Endothelial cell (in vitro differentiated cells): ENCODE data around the gene FHDC1. TPM values are rescaled to one million over a fixed set of nuclear protein-coding genes. Genes with fewer than 3 reads are reported as not detected.

Experiments
- DNase-seq: peaks from one replicate; pipeline ENCODE4 v3.0.0; 2021; ENCODE audit warnings: low spot score
- H3K27ac Mint-ChIP-seq: one replicate; pipeline ENCODE4 v1.8.0; 2021; ENCODE audit warnings: mixed read lengths, inconsistent platforms; ENCODE audit not compliant: unreplicated experiment
- H3K27me3 Mint-ChIP-seq: one replicate; pipeline ENCODE4 v1.8.0; 2021; ENCODE audit warnings: mild to moderate bottlenecking, moderate library complexity, mixed read lengths, inconsistent platforms; ENCODE audit not compliant: unreplicated experiment
- H3K36me3 Mint-ChIP-seq: one replicate; pipeline ENCODE4 v1.8.0; 2021; ENCODE audit warnings: mild to moderate bottlenecking, low read depth, mixed read lengths, inconsistent platforms; ENCODE audit not compliant: unreplicated experiment
- H3K4me1 Mint-ChIP-seq: one replicate; pipeline ENCODE4 v1.8.0; 2021; ENCODE audit warnings: mild to moderate bottlenecking, mixed read lengths, inconsistent platforms; ENCODE audit not compliant: unreplicated experiment
- H3K4me3 Mint-ChIP-seq: one replicate; pipeline ENCODE4 v1.8.0; 2021; ENCODE audit warnings: mild to moderate bottlenecking, mixed read lengths, inconsistent platforms; ENCODE audit not compliant: unreplicated experiment
- H3K9me3 Mint-ChIP-seq: one replicate; pipeline ENCODE4 v1.8.0; 2021; ENCODE audit warnings: mixed read lengths, inconsistent platforms; ENCODE audit not compliant: unreplicated experiment
- total RNA-seq: library from RNA; stranded (reverse); fragmentation: NEBNext Ultra II Directional; extraction: Animal tissue kit (Norgen Biotek cat#: 25700); gene quantifications from one replicate; pipeline ENCODE4 v1.2.1, GENCODE V29; 2021; ENCODE audit not compliant: unreplicated experiment
- TF ChIP-seq, protein P1 (sequence below): fragments of 200-600 bp; sonication (generic); IDR thresholded peaks from one replicate; pipeline ENCODE4 v1.5.0; 2021; ENCODE audit warnings: antibody characterized with exemption; ENCODE audit not compliant: unreplicated experiment

The FHDC1 gene
- total RNA-seq, 1 donor from 2014 or later = 0.90 TPM

GRCh38 chr4:152949930-152950329 lies 13.8 kb downstream of the FHDC1 start:
- Mint-ChIP-seq H3K27me3 (peaks cover 3% of the 10 kb centered on the region), H3K4me1 (peaks cover 21% of the 10 kb centered on the region), H3K36me3 (no peaks in the 10 kb centered on the region), H3K27ac (no peak overlapping the region), H3K9me3 (no peaks in the 10 kb centered on the region), H3K4me3 (no peak overlapping the region)
- TF ChIP-seq, protein P1, sequence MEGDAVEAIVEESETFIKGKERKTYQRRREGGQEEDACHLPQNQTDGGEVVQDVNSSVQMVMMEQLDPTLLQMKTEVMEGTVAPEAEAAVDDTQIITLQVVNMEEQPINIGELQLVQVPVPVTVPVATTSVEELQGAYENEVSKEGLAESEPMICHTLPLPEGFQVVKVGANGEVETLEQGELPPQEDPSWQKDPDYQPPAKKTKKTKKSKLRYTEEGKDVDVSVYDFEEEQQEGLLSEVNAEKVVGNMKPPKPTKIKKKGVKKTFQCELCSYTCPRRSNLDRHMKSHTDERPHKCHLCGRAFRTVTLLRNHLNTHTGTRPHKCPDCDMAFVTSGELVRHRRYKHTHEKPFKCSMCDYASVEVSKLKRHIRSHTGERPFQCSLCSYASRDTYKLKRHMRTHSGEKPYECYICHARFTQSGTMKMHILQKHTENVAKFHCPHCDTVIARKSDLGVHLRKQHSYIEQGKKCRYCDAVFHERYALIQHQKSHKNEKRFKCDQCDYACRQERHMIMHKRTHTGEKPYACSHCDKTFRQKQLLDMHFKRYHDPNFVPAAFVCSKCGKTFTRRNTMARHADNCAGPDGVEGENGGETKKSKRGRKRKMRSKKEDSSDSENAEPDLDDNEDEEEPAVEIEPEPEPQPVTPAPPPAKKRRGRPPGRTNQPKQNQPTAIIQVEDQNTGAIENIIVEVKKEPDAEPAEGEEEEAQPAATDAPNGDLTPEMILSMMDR = no peak
- DNase-seq = no peak

GRCh38 chr4:152950402-152951274 lies 14.5 kb downstream of the FHDC1 start:
- Mint-ChIP-seq H3K9me3 (no peaks in the 10 kb centered on the region), H3K27ac (no peak overlapping the region), H3K36me3 (no peaks in the 10 kb centered on the region), H3K27me3 (peaks cover 2% of the 10 kb centered on the region), H3K4me3 (no peak overlapping the region), H3K4me1 (peaks cover 21% of the 10 kb centered on the region)
- DNase-seq = no peak
- TF ChIP-seq, protein P1 = no peak

- Mint-ChIP-seq H3K27me3 (no peaks in the 10 kb centered on the region), H3K27ac (no peak overlapping the region), H3K4me3 (no peak overlapping the region), H3K9me3 (no peaks in the 10 kb centered on the region), H3K36me3 (no peaks in the 10 kb centered on the region), H3K4me1 (peaks cover 21% of the 10 kb centered on the region)
- no peak for DNase-seq
- TF ChIP-seq, protein P1 = no peak
Measured at GRCh38 chr4:152951348-152951747, 15.2 kb downstream of the FHDC1 start.

DNA sequence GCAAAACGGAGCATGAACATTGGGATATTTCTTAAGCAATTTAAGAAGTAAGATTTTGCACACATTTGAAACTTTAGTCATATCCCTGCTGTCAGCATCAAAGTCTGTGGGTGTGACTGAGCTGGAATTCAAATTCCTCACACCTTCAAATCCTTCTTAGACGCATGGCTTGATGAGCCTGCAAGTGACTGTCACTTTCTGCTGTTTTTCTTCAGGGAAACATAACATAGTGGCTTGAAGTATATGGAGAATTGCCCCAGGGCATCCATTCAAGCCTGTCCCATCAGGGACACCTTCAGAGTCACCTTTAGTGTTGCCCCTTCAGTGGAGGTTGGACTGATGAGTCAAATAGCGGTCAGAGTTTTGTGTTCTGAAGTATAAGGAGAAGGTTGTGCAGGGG lies 17.4 kb downstream of the FHDC1 start:
- Mint-ChIP-seq H3K4me3 (no peak overlapping the region), H3K4me1 (peaks cover 27% of the 10 kb centered on the region), H3K9me3 (no peaks in the 10 kb centered on the region), H3K36me3 (no peaks in the 10 kb centered on the region), H3K27me3 (no peaks in the 10 kb centered on the region), H3K27ac (no peak overlapping the region)
- TF ChIP-seq, protein P1 = no peak
- DNase-seq = no peak

DNA sequence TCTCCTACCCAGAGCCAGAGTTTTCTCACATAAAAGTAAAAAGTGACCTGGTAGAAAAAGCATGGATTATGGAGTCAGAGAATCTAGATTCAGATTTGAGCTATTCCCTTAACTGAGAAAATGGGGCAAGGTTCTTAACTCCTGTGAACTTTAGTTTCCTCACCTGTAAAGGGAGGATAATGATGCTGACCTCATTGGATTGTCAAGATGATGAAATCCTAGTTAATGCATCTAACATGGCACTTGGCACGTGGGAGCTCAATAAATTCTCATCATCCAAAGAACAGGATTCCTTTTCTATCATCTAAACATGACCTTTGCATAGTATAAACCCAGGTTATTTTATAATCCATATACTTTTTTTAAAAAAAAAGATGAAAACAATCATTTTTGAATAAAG lies 18.6 kb downstream of the FHDC1 start:
- Mint-ChIP-seq H3K36me3 (no peaks in the 10 kb centered on the region), H3K4me1 (peaks cover 23% of the 10 kb centered on the region)

More for the DNA sequence above, 18.6 kb downstream of the FHDC1 start:
- H3K9me3 Mint-ChIP-seq = no peaks in the 10 kb centered on the region
- DNase-seq = no peak
- no peaks in the 10 kb centered on the region for H3K27me3 Mint-ChIP-seq
- no peak overlapping the region for H3K27ac Mint-ChIP-seq
- no peak overlapping the region for H3K4me3 Mint-ChIP-seq
- TF ChIP-seq, protein P1 = no peak
